ENCODE data around the gene CCDC201.
"Not testable (repeated sequence)": the region's sequence is repeated elsewhere in the genome, so short reads cannot be mapped to it uniquely, and the experiment has no call there.

- TF ChIP-seq GABPA (IDR thresholded peaks at IDR 0.05; ENCODE audit: borderline replicate concordance, insufficient read depth, low read length); ASH2L (IDR thresholded peaks at IDR 0.05; ENCODE audit: low read length); NRF1 (IDR thresholded peaks at IDR 0.05; ENCODE audit: low read depth, low read length); SP1 (IDR thresholded peaks at IDR 0.05; ENCODE audit: low read depth, low read length); PHF8 (conservative IDR thresholded peaks at IDR 0.05; ENCODE audit: low read depth, low read length); EGR1 (IDR thresholded peaks at IDR 0.05; ENCODE audit: borderline replicate concordance, low read depth, low read length); EP300 (IDR thresholded peaks at IDR 0.05; ENCODE audit: borderline replicate concordance in 1 of 2, low read depth in 2 of 2, low read length in 2 of 2); POLR2AphosphoS5 (IDR thresholded peaks at IDR 0.05; ENCODE audit: low read depth, low read length); RXRA (IDR thresholded peaks at IDR 0.05; ENCODE audit: insufficient read depth, low read depth, low read length); POLR2A (IDR thresholded peaks at IDR 0.05; ENCODE audit: control extremely low read depth in 1 of 2, low read depth in 2 of 2, low read length in 2 of 2); TAF1 (IDR thresholded peaks at IDR 0.05; ENCODE audit: low read depth, low read length): not testable (repeated sequence)
- TF ChIP-seq, protein P1, sequence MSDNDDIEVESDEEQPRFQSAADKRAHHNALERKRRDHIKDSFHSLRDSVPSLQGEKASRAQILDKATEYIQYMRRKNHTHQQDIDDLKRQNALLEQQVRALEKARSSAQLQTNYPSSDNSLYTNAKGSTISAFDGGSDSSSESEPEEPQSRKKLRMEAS (IDR thresholded peaks at IDR 0.05) = not testable (repeated sequence)
- TF ChIP-seq, protein P2, sequence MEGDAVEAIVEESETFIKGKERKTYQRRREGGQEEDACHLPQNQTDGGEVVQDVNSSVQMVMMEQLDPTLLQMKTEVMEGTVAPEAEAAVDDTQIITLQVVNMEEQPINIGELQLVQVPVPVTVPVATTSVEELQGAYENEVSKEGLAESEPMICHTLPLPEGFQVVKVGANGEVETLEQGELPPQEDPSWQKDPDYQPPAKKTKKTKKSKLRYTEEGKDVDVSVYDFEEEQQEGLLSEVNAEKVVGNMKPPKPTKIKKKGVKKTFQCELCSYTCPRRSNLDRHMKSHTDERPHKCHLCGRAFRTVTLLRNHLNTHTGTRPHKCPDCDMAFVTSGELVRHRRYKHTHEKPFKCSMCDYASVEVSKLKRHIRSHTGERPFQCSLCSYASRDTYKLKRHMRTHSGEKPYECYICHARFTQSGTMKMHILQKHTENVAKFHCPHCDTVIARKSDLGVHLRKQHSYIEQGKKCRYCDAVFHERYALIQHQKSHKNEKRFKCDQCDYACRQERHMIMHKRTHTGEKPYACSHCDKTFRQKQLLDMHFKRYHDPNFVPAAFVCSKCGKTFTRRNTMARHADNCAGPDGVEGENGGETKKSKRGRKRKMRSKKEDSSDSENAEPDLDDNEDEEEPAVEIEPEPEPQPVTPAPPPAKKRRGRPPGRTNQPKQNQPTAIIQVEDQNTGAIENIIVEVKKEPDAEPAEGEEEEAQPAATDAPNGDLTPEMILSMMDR (IDR thresholded peaks at IDR 0.05; ENCODE audit: control extremely low read depth in 1 of 3, insufficient read depth in 1 of 3, low read depth in 1 of 3, low read length in 3 of 3) = not testable (repeated sequence)
- TF ChIP-seq, protein P3, sequence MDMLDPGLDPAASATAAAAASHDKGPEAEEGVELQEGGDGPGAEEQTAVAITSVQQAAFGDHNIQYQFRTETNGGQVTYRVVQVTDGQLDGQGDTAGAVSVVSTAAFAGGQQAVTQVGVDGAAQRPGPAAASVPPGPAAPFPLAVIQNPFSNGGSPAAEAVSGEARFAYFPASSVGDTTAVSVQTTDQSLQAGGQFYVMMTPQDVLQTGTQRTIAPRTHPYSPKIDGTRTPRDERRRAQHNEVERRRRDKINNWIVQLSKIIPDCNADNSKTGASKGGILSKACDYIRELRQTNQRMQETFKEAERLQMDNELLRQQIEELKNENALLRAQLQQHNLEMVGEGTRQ (IDR thresholded peaks at IDR 0.05; ENCODE audit: low read length) = not testable (repeated sequence)
Observed at GRCh38 chr7:45811652-45812234, 61.1 kb downstream of the CCDC201 start.

All from H1 (cell line).